ENCODE measurements around the gene TTC9B. TPM values are rescaled to one million over a fixed set of nuclear protein-coding genes. Genes with fewer than 3 reads are reported as not detected.

TTC9B gene
- total and polyA plus RNA-seq, 4 experiments from 2014 or later: not detected

- peaks cover 24 to 55% of the 10 kb centered on the region in 2 donors for H3K36me3 Mint-ChIP-seq
- intact Hi-C loops (cut with micrococcal nuclease): no loop called here
- H3K4me3 Mint-ChIP-seq: no peak overlapping the region
- POLR2A ChIA-PET (ENCODE audit: partially characterized antibody): no interaction called here
- Histone ChIP-seq H3K4me3 (ENCODE audit: low read length in 2 of 2) (no peak overlapping the region), H3K36me3 (ENCODE audit: insufficient read depth, low read length) (peaks cover 46% of the 10 kb centered on the region), H3K27me3 (ENCODE audit: insufficient read depth, low read length) (no peaks in the 10 kb centered on the region), H3K27ac (ENCODE audit: low read depth, low read length) (no peak overlapping the region), H3K9me3 (ENCODE audit: control insufficient read depth in 1 of 2, low read length in 2 of 2) (no peaks in the 10 kb centered on the region), H3K4me1 (ENCODE audit: insufficient read depth, low read length) (no peaks in the 10 kb centered on the region)
- no peak for DNase-seq
- H3K9me3 Mint-ChIP-seq: no peaks in the 10 kb centered on the region
- H3K27ac Mint-ChIP-seq: no peak overlapping the region
- no peaks in the 10 kb centered on the region for H3K27me3 Mint-ChIP-seq
- CTCF ChIA-PET (ENCODE audit: partially characterized antibody): no interaction called here
- H3K4me1 Mint-ChIP-seq: peaks cover 0 to 6% (median 0%) of the 10 kb centered on the region in 4 donors
Measured at GRCh38 chr19:40236026-40236355, 17.8 kb upstream of the TTC9B start.

GRCh38 chr19:40235238-40236025 is 17.2 kb upstream of the TTC9B start:
- no peaks in the 10 kb centered on the region for H3K27me3 ChIP-seq (ENCODE audit: insufficient read depth, low read length)
- Mint-ChIP-seq H3K4me3 (no peak overlapping the region), H3K36me3 (peaks cover 24 to 53% of the 10 kb centered on the region in 2 donors), H3K9me3 (no peaks in the 10 kb centered on the region), H3K27ac (no peak overlapping the region), H3K27me3 (no peaks in the 10 kb centered on the region), H3K4me1 (peaks cover 0 to 8% (median 0%) of the 10 kb centered on the region in 4 donors)
- H3K4me1 ChIP-seq (ENCODE audit: insufficient read depth, low read length): no peaks in the 10 kb centered on the region
- H3K4me3 ChIP-seq (ENCODE audit: low read length in 2 of 2): no peak overlapping the region
- ChIA-PET CTCF (ENCODE audit: partially characterized antibody) (no interaction called here), POLR2A (ENCODE audit: partially characterized antibody) (no interaction called here)
- no peak overlapping the region for H3K27ac ChIP-seq (ENCODE audit: low read depth, low read length)
- DNase-seq: no peak
- H3K36me3 ChIP-seq (ENCODE audit: insufficient read depth, low read length): peaks cover 41% of the 10 kb centered on the region
- no peaks in the 10 kb centered on the region for H3K9me3 ChIP-seq (ENCODE audit: control insufficient read depth in 1 of 2, low read length in 2 of 2)
- intact Hi-C loops (cut with micrococcal nuclease): no loop called here

GRCh38 chr19:40234429-40235237 is 16.4 kb upstream of the TTC9B start:
- CTCF ChIA-PET (ENCODE audit: partially characterized antibody): no interaction called here
- H3K36me3 Mint-ChIP-seq: peaks cover 18 to 47% of the 10 kb centered on the region in 2 donors
- no peaks in the 10 kb centered on the region for H3K27me3 Mint-ChIP-seq
- H3K4me1 Mint-ChIP-seq: peaks cover 0 to 8% (median 0%) of the 10 kb centered on the region in 4 donors
- H3K27me3 ChIP-seq (ENCODE audit: insufficient read depth, low read length): no peaks in the 10 kb centered on the region
- POLR2A ChIA-PET (ENCODE audit: partially characterized antibody): no interaction called here
- no peak overlapping the region for H3K27ac ChIP-seq (ENCODE audit: low read depth, low read length)
- H3K4me3 Mint-ChIP-seq: peak overlapping the region in 1 of 8 donors; percentile 15
- peak overlapping the region in 1 of 7 donors; percentile 64 for H3K27ac Mint-ChIP-seq
- peaks cover 33% of the 10 kb centered on the region for H3K36me3 ChIP-seq (ENCODE audit: insufficient read depth, low read length)
- H3K9me3 Mint-ChIP-seq: no peaks in the 10 kb centered on the region
- DNase-seq: no peak
- no peaks in the 10 kb centered on the region for H3K4me1 ChIP-seq (ENCODE audit: insufficient read depth, low read length)
- intact Hi-C loops (cut with micrococcal nuclease): no loop called here
- no peaks in the 10 kb centered on the region for H3K9me3 ChIP-seq (ENCODE audit: control insufficient read depth in 1 of 2, low read length in 2 of 2)
- no peak overlapping the region for H3K4me3 ChIP-seq (ENCODE audit: low read length in 2 of 2)

- ChIA-PET CTCF (ENCODE audit: partially characterized antibody) (no interaction called here), POLR2A (ENCODE audit: partially characterized antibody) (no interaction called here)
- no peaks in the 10 kb centered on the region for H3K27me3 Mint-ChIP-seq
- no peak for DNase-seq
- Histone ChIP-seq H3K4me3 (ENCODE audit: low read length in 2 of 2) (no peak overlapping the region), H3K36me3 (ENCODE audit: insufficient read depth, low read length) (peaks cover 26% of the 10 kb centered on the region), H3K9me3 (ENCODE audit: control insufficient read depth in 1 of 2, low read length in 2 of 2) (no peaks in the 10 kb centered on the region), H3K27ac (ENCODE audit: low read depth, low read length) (no peak overlapping the region), H3K27me3 (ENCODE audit: insufficient read depth, low read length) (no peaks in the 10 kb centered on the region), H3K4me1 (ENCODE audit: insufficient read depth, low read length) (no peaks in the 10 kb centered on the region)
- peak overlapping the region in 1 of 8 donors; percentile 15 for H3K4me3 Mint-ChIP-seq
- H3K4me1 Mint-ChIP-seq: peaks cover 0 to 8% (median 2%) of the 10 kb centered on the region in 4 donors
- intact Hi-C loops (cut with micrococcal nuclease): no loop called here
- H3K27ac Mint-ChIP-seq: peak overlapping the region in 2 of 7 donors; percentile 53 to 64
- H3K9me3 Mint-ChIP-seq: no peaks in the 10 kb centered on the region
- peaks cover 12 to 40% of the 10 kb centered on the region in 2 donors for H3K36me3 Mint-ChIP-seq
Measured at GRCh38 chr19:40233811-40234389, 15.7 kb upstream of the TTC9B start.

GRCh38 chr19:40232949-40233810 is 15.0 kb upstream of the TTC9B start:
- no peaks in the 10 kb centered on the region for H3K27me3 Mint-ChIP-seq
- H3K27ac Mint-ChIP-seq: no peak overlapping the region
- no peaks in the 10 kb centered on the region for H3K9me3 Mint-ChIP-seq
- H3K4me1 ChIP-seq (ENCODE audit: insufficient read depth, low read length): no peaks in the 10 kb centered on the region
- no peak overlapping the region for H3K27ac ChIP-seq (ENCODE audit: low read depth, low read length)
- DNase-seq: no peak
- peaks cover 24% of the 10 kb centered on the region for H3K36me3 ChIP-seq (ENCODE audit: insufficient read depth, low read length)
- H3K4me1 Mint-ChIP-seq: peaks cover 0 to 8% (median 2%) of the 10 kb centered on the region in 4 donors
- peaks cover 10 to 34% of the 10 kb centered on the region in 2 donors for H3K36me3 Mint-ChIP-seq
- H3K27me3 ChIP-seq (ENCODE audit: insufficient read depth, low read length): no peaks in the 10 kb centered on the region
- intact Hi-C loops (cut with micrococcal nuclease): no loop called here
- no peaks in the 10 kb centered on the region for H3K9me3 ChIP-seq (ENCODE audit: control insufficient read depth in 1 of 2, low read length in 2 of 2)
- no peak overlapping the region for H3K4me3 ChIP-seq (ENCODE audit: low read length in 2 of 2)
- CTCF ChIA-PET (ENCODE audit: partially characterized antibody): no interaction called here
- H3K4me3 Mint-ChIP-seq: no peak overlapping the region
- POLR2A ChIA-PET (ENCODE audit: partially characterized antibody): no interaction called here

DNA sequence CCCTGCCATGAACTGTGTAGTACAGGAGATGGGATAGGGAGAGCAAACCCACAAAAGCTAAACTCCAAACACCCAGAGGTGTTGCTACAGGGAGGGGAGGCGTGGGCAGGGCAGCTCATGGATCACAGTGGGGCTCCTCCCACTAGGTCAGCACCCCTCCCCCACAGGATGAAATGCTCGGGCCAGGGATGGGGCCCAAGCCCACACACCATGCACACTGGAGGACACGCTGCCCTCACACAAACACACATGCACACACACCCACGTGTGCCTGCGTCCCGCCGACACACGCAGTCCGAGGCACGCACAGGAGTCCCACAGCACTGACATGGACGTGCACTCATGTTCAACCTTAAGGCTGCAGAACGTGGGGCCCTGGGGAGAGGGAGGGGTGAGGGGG is 14.3 kb upstream of the TTC9B start:
- H3K27me3 Mint-ChIP-seq: no peaks in the 10 kb centered on the region
- POLR2A ChIA-PET (ENCODE audit: partially characterized antibody): no interaction called here
- H3K4me3 Mint-ChIP-seq: no peak overlapping the region
- Histone ChIP-seq H3K9me3 (ENCODE audit: control insufficient read depth in 1 of 2, low read length in 2 of 2) (no peaks in the 10 kb centered on the region), H3K36me3 (ENCODE audit: insufficient read depth, low read length) (peaks cover 24% of the 10 kb centered on the region), H3K27me3 (ENCODE audit: insufficient read depth, low read length) (no peaks in the 10 kb centered on the region), H3K4me1 (ENCODE audit: insufficient read depth, low read length) (no peaks in the 10 kb centered on the region), H3K4me3 (ENCODE audit: low read length in 2 of 2) (no peak overlapping the region), H3K27ac (ENCODE audit: low read depth, low read length) (no peak overlapping the region)
- peaks cover 0 to 8% (median 4%) of the 10 kb centered on the region in 4 donors for H3K4me1 Mint-ChIP-seq
- H3K27ac Mint-ChIP-seq: no peak overlapping the region
- peaks cover 5 to 30% of the 10 kb centered on the region in 2 donors for H3K36me3 Mint-ChIP-seq
- H3K9me3 Mint-ChIP-seq: no peaks in the 10 kb centered on the region
- CTCF ChIA-PET (ENCODE audit: partially characterized antibody): no interaction called here
- intact Hi-C loops (cut with micrococcal nuclease): no loop called here
- DNase-seq: no peak
